Trophoblast cell (in vitro differentiated cells and primary cell): ENCODE results near the gene GNPAT.

Experiments used
- DNase-seq, 2 donors: peaks; one replicate each; pipeline ENCODE4 v3.0.0-alpha.2; 2016
- H2AFZ ChIP-seq: 2 replicates; pipeline ENCODE4 v1.6.1; 2013; ENCODE audit warnings: low read length, moderate library complexity, mild to moderate bottlenecking; ENCODE audit not compliant: insufficient read depth, poor library complexity
- H2AK5ac ChIP-seq: 2 replicates; pipeline ENCODE4 v1.6.1; 2013; ENCODE audit warnings: mild to moderate bottlenecking, low read length
- H2BK120ac ChIP-seq: 2 replicates; pipeline ENCODE4 v1.6.1; 2013; ENCODE audit warnings: low read length, mild to moderate bottlenecking, moderate library complexity; ENCODE audit not compliant: insufficient read depth, poor library complexity
- H2BK12ac ChIP-seq: 2 replicates; pipeline ENCODE4 v1.6.1; 2013; ENCODE audit warnings: mild to moderate bottlenecking, low read length, moderate library complexity
- H2BK5ac ChIP-seq: 2 replicates; pipeline ENCODE4 v1.6.1; 2013; ENCODE audit warnings: low read length, low read depth, moderate library complexity, mild to moderate bottlenecking; ENCODE audit not compliant: poor library complexity
- H3K14ac ChIP-seq: 2 replicates; pipeline ENCODE4 v1.6.1; 2013; ENCODE audit warnings: mild to moderate bottlenecking, low read length
- H3K18ac ChIP-seq: 2 replicates; pipeline ENCODE4 v1.6.1; 2013; ENCODE audit warnings: mild to moderate bottlenecking, low read length
- H3K23ac ChIP-seq: 2 replicates; pipeline ENCODE4 v1.6.1; 2013; ENCODE audit warnings: low read length
- H3K27ac ChIP-seq: 2 replicates; pipeline ENCODE4 v1.5.1; 2013; ENCODE audit warnings: low read depth, mild to moderate bottlenecking, inconsistent platforms, low read length, moderate library complexity
- H3K27me3 ChIP-seq: 2 replicates; pipeline ENCODE4 v1.6.1; 2013; ENCODE audit warnings: inconsistent platforms, mild to moderate bottlenecking, low read length, moderate library complexity; ENCODE audit not compliant: insufficient read depth
- H3K36me3 ChIP-seq, 2 experiments: 1 replicate in 1 of 2; 2 replicates in 1 of 2; pipeline ENCODE4 v1.6.1; 2013; ENCODE audit warnings: low read length in 2 of 2, mild to moderate bottlenecking in 2 of 2, moderate library complexity in 1 of 2; ENCODE audit not compliant: insufficient read depth in 2 of 2, control insufficient read depth in 1 of 2
- H3K4ac ChIP-seq: 2 replicates; pipeline ENCODE4 v1.6.1; 2013; ENCODE audit warnings: low read depth, mild to moderate bottlenecking, low read length, moderate library complexity
- H3K4me1 ChIP-seq, 2 experiments: 1 replicate in 1 of 2; 2 replicates in 1 of 2; pipeline ENCODE4 v1.6.1; 2013; ENCODE audit warnings: low read length in 2 of 2, mild to moderate bottlenecking in 2 of 2, moderate library complexity in 1 of 2; ENCODE audit not compliant: insufficient read depth in 2 of 2, control insufficient read depth in 1 of 2
- H3K4me2 ChIP-seq: 2 replicates; pipeline ENCODE4 v1.6.1; 2013; ENCODE audit warnings: inconsistent platforms, mild to moderate bottlenecking, low read length, moderate library complexity
- H3K4me3 ChIP-seq: 2 replicates; pipeline ENCODE4 v1.5.1; 2013; ENCODE audit warnings: mild to moderate bottlenecking, low read depth, low read length, inconsistent platforms
- H3K79me1 ChIP-seq: one replicate; pipeline ENCODE4 v1.6.1; 2013; ENCODE audit warnings: low read length
- H3K79me2 ChIP-seq: 2 replicates; pipeline ENCODE4 v1.6.1; 2013; ENCODE audit warnings: low read length, mild to moderate bottlenecking; ENCODE audit not compliant: control insufficient read depth, insufficient read depth, poor library complexity
- H3K9ac ChIP-seq: 2 replicates; pipeline ENCODE4 v1.6.1; 2013; ENCODE audit warnings: mild to moderate bottlenecking, low read length
- H3K9me3 ChIP-seq: 2 replicates; pipeline ENCODE4 v1.6.1; 2013; ENCODE audit warnings: low read depth, mild to moderate bottlenecking, control low read depth, inconsistent platforms, low read length; ENCODE audit not compliant: insufficient read depth
- H4K12ac ChIP-seq: 2 replicates; pipeline ENCODE4 v1.6.1; 2013; ENCODE audit warnings: low read depth, mild to moderate bottlenecking, low read length, moderate library complexity
- H4K8ac ChIP-seq: 2 replicates; pipeline ENCODE4 v1.6.1; 2013; ENCODE audit warnings: low read depth, mild to moderate bottlenecking, low read length, moderate library complexity
- H4K91ac ChIP-seq: one replicate; pipeline ENCODE4 v1.6.1; 2013; ENCODE audit warnings: low read depth, mild to moderate bottlenecking, low read length, moderate library complexity
- WGBS: extraction: QIAGEN DNeasy Blood & Tissue Kit; methylation state at CpG from one replicate; pipeline ENCODE4 v1.1.7; 2013; ENCODE audit warnings: missing lambda C conversion rate; ENCODE audit not compliant: insufficient read length, insufficient coverage; ENCODE audit errors: extremely low coverage; 5-methylcytosine and 5-hydroxymethylcytosine counted together

GNPAT gene

GRCh38 chr1:231317306-231318014 is 76.4 kb downstream of the GNPAT start:
- H2BK120ac ChIP-seq, result no peak overlapping the region
- H3K36me3 ChIP-seq, result no peaks in the 10 kb centered on the region
- no peaks in the 10 kb centered on the region for H3K79me2 ChIP-seq
- WGBS, result no CpG with 5 or more reads among the region's 44 CpGs
- H3K27me3 ChIP-seq, result no peaks in the 10 kb centered on the region
- no peak overlapping the region for H4K12ac ChIP-seq
- no peak overlapping the region for H2BK5ac ChIP-seq
- H3K14ac ChIP-seq, result no peak overlapping the region
- H4K91ac ChIP-seq, result no peak overlapping the region
- no peaks in the 10 kb centered on the region for H3K79me1 ChIP-seq
- H3K4me3 ChIP-seq, result no peak overlapping the region
- no peak overlapping the region for H3K23ac ChIP-seq
- no peaks in the 10 kb centered on the region for H3K4me1 ChIP-seq
- no peak overlapping the region for H2AFZ ChIP-seq
- no peak overlapping the region for H2AK5ac ChIP-seq
- H3K4me2 ChIP-seq, result no peak overlapping the region
- H3K18ac ChIP-seq, result no peak overlapping the region
- no peak overlapping the region for H3K4ac ChIP-seq
- no peak overlapping the region for H3K27ac ChIP-seq
- peaks cover 3% of the 10 kb centered on the region for H3K9me3 ChIP-seq
- DNase-seq, result no peak
- no peak overlapping the region for H2BK12ac ChIP-seq
- no peak overlapping the region for H3K9ac ChIP-seq
- H4K8ac ChIP-seq, result no peak overlapping the region

- H2AK5ac ChIP-seq, result no peak overlapping the region
- no peak overlapping the region for H3K23ac ChIP-seq
- no peak overlapping the region for H3K4me2 ChIP-seq
- no peaks in the 10 kb centered on the region for H3K27me3 ChIP-seq
- no peaks in the 10 kb centered on the region for H3K36me3 ChIP-seq
- H2BK12ac ChIP-seq, result no peak overlapping the region
- no peak overlapping the region for H3K14ac ChIP-seq
- H3K79me1 ChIP-seq, result no peaks in the 10 kb centered on the region
- H4K8ac ChIP-seq, result no peak overlapping the region
- no peak overlapping the region for H2BK5ac ChIP-seq
- H3K4me1 ChIP-seq, result no peaks in the 10 kb centered on the region
- H3K79me2 ChIP-seq, result no peaks in the 10 kb centered on the region
- no peak overlapping the region for H2AFZ ChIP-seq
- H3K9me3 ChIP-seq, result peaks cover 3% of the 10 kb centered on the region
- no peak for DNase-seq
- no peak overlapping the region for H3K4me3 ChIP-seq
- H2BK120ac ChIP-seq, result no peak overlapping the region
- no peak overlapping the region for H4K91ac ChIP-seq
- H4K12ac ChIP-seq, result no peak overlapping the region
- H3K18ac ChIP-seq, result no peak overlapping the region
- H3K27ac ChIP-seq, result no peak overlapping the region
- no peak overlapping the region for H3K4ac ChIP-seq
- WGBS, result no CpG with 5 or more reads among the region's 15 CpGs
- H3K9ac ChIP-seq, result no peak overlapping the region
These were observed 77.0 kb downstream of the GNPAT start for GRCh38 chr1:231318015-231318355.

- Histone ChIP-seq H3K79me2 (no peaks in the 10 kb centered on the region), H4K8ac (no peak overlapping the region), H3K4ac (no peak overlapping the region), H3K9me3 (peaks cover 3% of the 10 kb centered on the region), H4K12ac (no peak overlapping the region), H2BK5ac (no peak overlapping the region), H2BK12ac (no peak overlapping the region), H3K4me3 (no peak overlapping the region), H2AFZ (no peak overlapping the region), H3K27ac (no peak overlapping the region), H3K4me2 (no peak overlapping the region), H3K27me3 (no peaks in the 10 kb centered on the region), H3K79me1 (no peaks in the 10 kb centered on the region), H3K18ac (no peak overlapping the region), H3K14ac (no peak overlapping the region), H3K9ac (no peak overlapping the region), H3K4me1 (no peaks in the 10 kb centered on the region), H2AK5ac (no peak overlapping the region), H3K36me3 (no peaks in the 10 kb centered on the region), H2BK120ac (no peak overlapping the region), H3K23ac (no peak overlapping the region), H4K91ac (no peak overlapping the region)
- DNase-seq, result no peak
- no CpG with 5 or more reads among the region's 4 CpGs for WGBS
These were observed 77.6 kb downstream of the GNPAT start for GRCh38 chr1:231318568-231318967.

GRCh38 chr1:231319080-231319479 is 78.1 kb downstream of the GNPAT start:
- Histone ChIP-seq H3K4ac (no peak overlapping the region), H2AK5ac (no peak overlapping the region), H2AFZ (no peak overlapping the region)

More at GRCh38 chr1:231319080-231319479, 78.1 kb downstream of the GNPAT start:
- no peaks in the 10 kb centered on the region for H3K4me1 ChIP-seq
- no peak overlapping the region for H3K4me2 ChIP-seq
- no peak overlapping the region for H2BK12ac ChIP-seq
- no peak overlapping the region for H3K27ac ChIP-seq
- H3K4me3 ChIP-seq, result no peak overlapping the region
- no peak overlapping the region for H2BK5ac ChIP-seq
- peaks cover 3% of the 10 kb centered on the region for H3K9me3 ChIP-seq
- no peak overlapping the region for H3K9ac ChIP-seq
- H4K12ac ChIP-seq, result no peak overlapping the region
- no peaks in the 10 kb centered on the region for H3K27me3 ChIP-seq
- DNase-seq, result no peak
- no peak overlapping the region for H3K18ac ChIP-seq
- H3K23ac ChIP-seq, result no peak overlapping the region
- no peaks in the 10 kb centered on the region for H3K79me2 ChIP-seq
- no peaks in the 10 kb centered on the region for H3K36me3 ChIP-seq
- no peak overlapping the region for H4K91ac ChIP-seq
- no peak overlapping the region for H4K8ac ChIP-seq
- no CpG with 5 or more reads among the region's 9 CpGs for WGBS
- no peaks in the 10 kb centered on the region for H3K79me1 ChIP-seq
- no peak overlapping the region for H2BK120ac ChIP-seq
- no peak overlapping the region for H3K14ac ChIP-seq
